GM12878 (cell line): ENCODE data around the gene TMEM253. TPM values are rescaled to one million over a fixed set of nuclear protein-coding genes. Genes with fewer than 3 reads are reported as not detected.
A peak's percentile ranks its signal among the peaks of the same experiment; 100 is the strongest.

Experiments
- ATAC-seq: fragments of 200-7000 bp; cut with Tn5 transposase; 3 replicates; pipeline ENCODE4 v1.9.1; 2020; ENCODE audit warnings: mild to moderate bottlenecking, moderate library complexity
- BruUV-seq: library from RNA; stranded (reverse); fragments of 400-500 nt; replicated peaks from 2 replicates; lab custom pipeline; 2021; lab: Mats Ljungman, UMichigan
- CTCF ChIA-PET: fragments of 300-600 bp; sonication (Branson Sonifier 250); formaldehyde crosslinking; extraction: SDS; loops from one replicate; lab custom pipeline; 2021; ENCODE audit warnings: inconsistent platforms; lab: Yijun Ruan, JAX
- POLR2A ChIA-PET: fragments of 350-600 bp; formaldehyde crosslinking; extraction: SDS; loops from one replicate; lab custom pipeline; 2021; ENCODE audit warnings: inconsistent platforms; lab: Charles Lee
- RAD21 ChIA-PET: fragments of 300-600 bp; sonication (Branson Sonifier 250); formaldehyde crosslinking; loops from one replicate; lab custom pipeline; 2023; ENCODE audit warnings: antibody characterized with exemption; ENCODE audit not compliant: unreplicated experiment; lab: Charles Lee
- SMC1A ChIA-PET: fragments of 300-600 bp; sonication (Branson Sonifier 250); formaldehyde crosslinking; loops from one replicate; lab custom pipeline; 2023; ENCODE audit not compliant: unreplicated experiment, uncharacterized antibody; lab: Charles Lee
- DNase-seq: peaks from one replicate; pipeline ENCODE4 v3.0.0-alpha.2; 2011; ENCODE audit warnings: low read depth, low spot score
- FAIRE-seq: peaks from 3 replicates; lab custom pipeline; 2011; peaks lifted over from hg19 to GRCh38; lab: Jason Lieb, UNC
- H2AFZ ChIP-seq: 2 replicates; pipeline ENCODE4 v1.6.0; 2011; ENCODE audit warnings: low read depth, low read length, control low read depth; ENCODE audit not compliant: control insufficient read depth
- H3K27ac ChIP-seq: 2 replicates; pipeline ENCODE4 v1.5.1; 2011; ENCODE audit warnings: control low read depth; ENCODE audit not compliant: control insufficient read depth, insufficient read depth
- H3K27me3 ChIP-seq, 2 experiments: replicated peaks in 1 of 2; 2 replicates each; pipeline versions ENCODE4 v1.6.0 to v1.6.1; 2011; ENCODE audit warnings: low read length in 1 of 2; ENCODE audit not compliant: control insufficient read depth in 2 of 2, insufficient read depth in 2 of 2
- H3K36me3 ChIP-seq, 2 experiments: 2 replicates each; pipeline ENCODE4 v1.5.1; 2011; ENCODE audit warnings: low read length in 1 of 2; ENCODE audit not compliant: control insufficient read depth in 2 of 2, insufficient read depth in 2 of 2
- H3K4me1 ChIP-seq: 2 replicates; pipeline ENCODE4 v1.6.1; 2011; ENCODE audit warnings: mild to moderate bottlenecking, low read length, moderate library complexity, mixed read lengths; ENCODE audit not compliant: control insufficient read depth, insufficient read depth
- H3K4me2 ChIP-seq: 2 replicates; pipeline ENCODE4 v1.6.0; 2011; ENCODE audit warnings: control low read depth; ENCODE audit not compliant: control insufficient read depth, insufficient read depth
- H3K4me3 ChIP-seq: fragments of 200-600 bp; sonication (generic); 2 replicates; pipeline ENCODE4 v1.5.1; 2016
- H3K79me2 ChIP-seq: 2 replicates; pipeline ENCODE4 v1.6.0; 2011; ENCODE audit warnings: low read length; ENCODE audit not compliant: control insufficient read depth, insufficient read depth
- H3K9ac ChIP-seq: 2 replicates; pipeline ENCODE4 v1.8.0; 2011; ENCODE audit warnings: low read length, control low read depth, mixed read lengths; ENCODE audit not compliant: control insufficient read depth, insufficient read depth
- H3K9me3 ChIP-seq: replicated peaks from 3 replicates; pipeline ENCODE4 v1.5.1; 2011; ENCODE audit warnings: mild to moderate bottlenecking, low read length; ENCODE audit not compliant: control insufficient read depth, insufficient read depth
- H4K20me1 ChIP-seq: 2 replicates; pipeline ENCODE4 v1.6.0; 2011; ENCODE audit not compliant: control insufficient read depth, insufficient read depth
- DPF2 ChIP-seq: fragments of 450-650 bp; IDR thresholded peaks from 2 replicates; pipeline ENCODE4 v1.6.1; 2017; ENCODE audit warnings: mild to moderate bottlenecking
- EED ChIP-seq: sonication (generic); IDR thresholded peaks from 2 replicates; pipeline ENCODE4 v1.6.1; 2016; ENCODE audit warnings: antibody characterized with exemption, low read depth
- MAX ChIP-seq: IDR thresholded peaks from 2 replicates; pipeline ENCODE4 v1.6.1; 2012; ENCODE audit warnings: low read depth, low read length, improper control_type of control experiment
- NFYB ChIP-seq: IDR thresholded peaks from 2 replicates; pipeline ENCODE4 v1.6.1; 2011; ENCODE audit warnings: low read depth, mild to moderate bottlenecking, low read length, improper control_type of control experiment, moderate library complexity; ENCODE audit not compliant: insufficient read depth
- PAX8 ChIP-seq: fragments of 450-650 bp; IDR thresholded peaks from 2 replicates; pipeline ENCODE4 v1.6.1; 2017; ENCODE audit warnings: mild to moderate bottlenecking, moderate library complexity
- POLR2AphosphoS5 ChIP-seq: IDR thresholded peaks from 2 replicates; pipeline ENCODE4 v1.6.1; 2011; ENCODE audit warnings: mild to moderate bottlenecking, low read length, inconsistent platforms
- PRDM15 ChIP-seq: fragments of 450-650 bp; formaldehyde crosslinking; IDR thresholded peaks from 2 replicates; pipeline ENCODE4 v1.4.0; 2020; ENCODE audit warnings: mild to moderate bottlenecking, moderate library complexity
- RAD21 ChIP-seq: IDR thresholded peaks from 2 replicates; pipeline ENCODE4 v1.6.1; 2011; ENCODE audit warnings: mild to moderate bottlenecking, low read depth, low read length, moderate library complexity; ENCODE audit not compliant: insufficient read depth
- ZSCAN29 ChIP-seq: fragments of 450-650 bp; IDR thresholded peaks from 2 replicates; pipeline ENCODE4 v1.6.1; 2017; ENCODE audit warnings: mild to moderate bottlenecking, moderate library complexity
- WGBS: methylation state at CpG from one replicate; pipeline ENCODE4 v1.1.6; 2016; ENCODE audit warnings: low lambda C conversion rate; ENCODE audit not compliant: insufficient replicate concordance, insufficient coverage; ENCODE audit errors: missing lambda C conversion rate; 5-methylcytosine and 5-hydroxymethylcytosine counted together
- in situ Hi-C: fragments of 300-500 bp; cut with MboI; formaldehyde crosslinking; loops from 9 replicates; pipeline ENCODE4 v1.14.3; 2018; ENCODE audit warnings: mixed read lengths
- intact Hi-C: fragments of 100-400 bp; cut with micrococcal nuclease; formaldehyde crosslinking; loops from one replicate; pipeline ENCODE4 v1.14.2; 2022; ENCODE audit not compliant: unreplicated experiment
- polyA plus RNA-seq, 11 experiments: library from polyadenylated mRNA; depleted of rRNA in 4 of 11; unstranded in 6 of 11; stranded (reverse) in 5 of 11; fragments of >200 nt; fragmentation: Nextera tagmentation in 4 of 11; fragmentation: Illumina TruSeq in 1 of 11; extraction: Ambion mirVana in 4 of 11; extraction: Trizol in 1 of 11; gene quantifications; 1 replicate in 1 of 11; 2 replicates in 10 of 11; pipeline versions ENCODE4 v1.2.1 to v1.2.3, GENCODE V29; 2011 to 2016; ENCODE audit warnings: inconsistent platforms in 2 of 11, missing spikeins in 2 of 11, low read depth in 1 of 11
- total RNA-seq, 4 experiments: library from RNA; depleted of rRNA in 3 of 4; stranded (reverse); fragments of >200 nt in 3 of 4; fragmentation: Illumina TruSeq in 1 of 4; extraction: Trizol in 1 of 4; gene quantifications; 2 replicates each; pipeline versions ENCODE4 v1.2.1 to v1.2.3, GENCODE V29; 2013 to 2021
- TF ChIP-seq, protein P1 (sequence below): fragments of 450-650 bp; IDR thresholded peaks from 2 replicates; pipeline ENCODE4 v1.6.1; 2018; ENCODE audit warnings: borderline replicate concordance, mild to moderate bottlenecking; ENCODE audit not compliant: partially characterized antibody
- TF ChIP-seq, protein P2 (sequence below): fragments of 450-650 bp; IDR thresholded peaks from 2 replicates; pipeline ENCODE4 v1.6.1; 2017; ENCODE audit warnings: mild to moderate bottlenecking, moderate library complexity

TMEM253 gene
- total and polyA plus RNA-seq, 10 of the 15 experiments (the other 5 are each of a cell fraction or from before 2014, with no cell fraction given), result 0.11 to 0.48 TPM; not detected in 8

- SMC1A ChIA-PET, result interaction anchor here (0.6 to 3.2 kb wide), 16 partner anchors 8 to 418 kb away, joined by 3 to 38 read pairs (median 4); partner anchors contain the start of gene TMEM253
- 5% methylated on average over 45 of the region's 45 CpGs for WGBS
- no peak overlapping the region for H2AFZ ChIP-seq
- RAD21 ChIA-PET, result interaction anchor here (0.6 to 4.8 kb wide), 9 partner anchors 19 to 239 kb away, joined by 3 to 55 read pairs (median 5); no protein-coding TSS in a partner anchor
- no peaks in the 10 kb centered on the region for H4K20me1 ChIP-seq
- in situ Hi-C loops, result no loop called here
- H3K9ac ChIP-seq, result no peak overlapping the region
- POLR2A ChIA-PET, result interaction anchor here (0.5 kb wide), 1 partner anchor 152 kb away, joined by 4 read pairs; no protein-coding TSS in a partner anchor
- intact Hi-C loops, result loop anchor here (1.0 kb wide), 1 partner anchor 24 kb away; no protein-coding TSS in a partner anchor
- no peaks in the 10 kb centered on the region for H3K36me3 ChIP-seq
- H3K27ac ChIP-seq, result no peak overlapping the region
- H3K4me3 ChIP-seq, result no peak overlapping the region
- no peak for DNase-seq
- H3K4me1 ChIP-seq, result peaks cover 29% of the 10 kb centered on the region
- no peak for FAIRE-seq
- H3K4me2 ChIP-seq, result no peak overlapping the region; the same call in 1 of the 2 replicates
- CTCF ChIA-PET, result interaction anchor here (0.6 to 6.3 kb wide), 18 partner anchors 9 to 607 kb away, joined by 3 to 151 read pairs (median 3); partner anchors contain the start of genes PIP4P1, RNASE13 and TMEM253
- H3K9me3 ChIP-seq, result no peaks in the 10 kb centered on the region
- no TSS peak for BruUV-seq
- ATAC-seq, result peak; percentile 38
- peaks cover 9 to 20% of the 10 kb centered on the region in 2 experiments for H3K27me3 ChIP-seq
- no peaks in the 10 kb centered on the region for H3K79me2 ChIP-seq
- TF ChIP-seq, protein P1, sequence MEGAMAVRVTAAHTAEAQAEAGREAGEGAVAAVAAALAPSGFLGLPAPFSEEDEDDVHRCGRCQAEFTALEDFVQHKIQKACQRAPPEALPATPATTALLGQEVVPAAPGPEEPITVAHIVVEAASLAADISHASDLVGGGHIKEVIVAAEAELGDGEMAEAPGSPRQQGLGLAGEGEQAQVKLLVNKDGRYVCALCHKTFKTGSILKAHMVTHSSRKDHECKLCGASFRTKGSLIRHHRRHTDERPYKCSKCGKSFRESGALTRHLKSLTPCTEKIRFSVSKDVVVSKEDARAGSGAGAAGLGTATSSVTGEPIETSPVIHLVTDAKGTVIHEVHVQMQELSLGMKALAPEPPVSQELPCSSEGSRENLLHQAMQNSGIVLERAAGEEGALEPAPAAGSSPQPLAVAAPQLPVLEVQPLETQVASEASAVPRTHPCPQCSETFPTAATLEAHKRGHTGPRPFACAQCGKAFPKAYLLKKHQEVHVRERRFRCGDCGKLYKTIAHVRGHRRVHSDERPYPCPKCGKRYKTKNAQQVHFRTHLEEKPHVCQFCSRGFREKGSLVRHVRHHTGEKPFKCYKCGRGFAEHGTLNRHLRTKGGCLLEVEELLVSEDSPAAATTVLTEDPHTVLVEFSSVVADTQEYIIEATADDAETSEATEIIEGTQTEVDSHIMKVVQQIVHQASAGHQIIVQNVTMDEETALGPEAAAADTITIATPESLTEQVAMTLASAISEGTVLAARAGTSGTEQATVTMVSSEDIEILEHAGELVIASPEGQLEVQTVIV, result no peak
- TF ChIP-seq POLR2AphosphoS5, result no peak
- no peak for TF ChIP-seq PAX8
- TF ChIP-seq RAD21, result peak; percentile 76
- TF ChIP-seq DPF2, result no peak
- TF ChIP-seq EED, result no peak
- no peak for TF ChIP-seq NFYB
- TF ChIP-seq, protein P2, sequence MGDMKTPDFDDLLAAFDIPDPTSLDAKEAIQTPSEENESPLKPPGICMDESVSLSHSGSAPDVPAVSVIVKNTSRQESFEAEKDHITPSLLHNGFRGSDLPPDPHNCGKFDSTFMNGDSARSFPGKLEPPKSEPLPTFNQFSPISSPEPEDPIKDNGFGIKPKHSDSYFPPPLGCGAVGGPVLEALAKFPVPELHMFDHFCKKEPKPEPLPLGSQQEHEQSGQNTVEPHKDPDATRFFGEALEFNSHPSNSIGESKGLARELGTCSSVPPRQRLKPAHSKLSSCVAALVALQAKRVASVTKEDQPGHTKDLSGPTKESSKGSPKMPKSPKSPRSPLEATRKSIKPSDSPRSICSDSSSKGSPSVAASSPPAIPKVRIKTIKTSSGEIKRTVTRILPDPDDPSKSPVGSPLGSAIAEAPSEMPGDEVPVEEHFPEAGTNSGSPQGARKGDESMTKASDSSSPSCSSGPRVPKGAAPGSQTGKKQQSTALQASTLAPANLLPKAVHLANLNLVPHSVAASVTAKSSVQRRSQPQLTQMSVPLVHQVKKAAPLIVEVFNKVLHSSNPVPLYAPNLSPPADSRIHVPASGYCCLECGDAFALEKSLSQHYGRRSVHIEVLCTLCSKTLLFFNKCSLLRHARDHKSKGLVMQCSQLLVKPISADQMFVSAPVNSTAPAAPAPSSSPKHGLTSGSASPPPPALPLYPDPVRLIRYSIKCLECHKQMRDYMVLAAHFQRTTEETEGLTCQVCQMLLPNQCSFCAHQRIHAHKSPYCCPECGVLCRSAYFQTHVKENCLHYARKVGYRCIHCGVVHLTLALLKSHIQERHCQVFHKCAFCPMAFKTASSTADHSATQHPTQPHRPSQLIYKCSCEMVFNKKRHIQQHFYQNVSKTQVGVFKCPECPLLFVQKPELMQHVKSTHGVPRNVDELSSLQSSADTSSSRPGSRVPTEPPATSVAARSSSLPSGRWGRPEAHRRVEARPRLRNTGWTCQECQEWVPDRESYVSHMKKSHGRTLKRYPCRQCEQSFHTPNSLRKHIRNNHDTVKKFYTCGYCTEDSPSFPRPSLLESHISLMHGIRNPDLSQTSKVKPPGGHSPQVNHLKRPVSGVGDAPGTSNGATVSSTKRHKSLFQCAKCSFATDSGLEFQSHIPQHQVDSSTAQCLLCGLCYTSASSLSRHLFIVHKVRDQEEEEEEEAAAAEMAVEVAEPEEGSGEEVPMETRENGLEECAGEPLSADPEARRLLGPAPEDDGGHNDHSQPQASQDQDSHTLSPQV, result no peak
- TF ChIP-seq PRDM15 (CRISPR knock-in tag), result no peak
- TF ChIP-seq ZSCAN29, result no peak
- TF ChIP-seq MAX, result no peak
These were observed 32.1 kb upstream of the TMEM253 start for GRCh38 chr14:21068521-21069387.
